Stimulated activated CD8-positive, alpha-beta memory T cell treated with anti-CD3 and anti-CD28 coated beads, Interleukin-12 subunit alpha, Interleukin-12 subunit beta, amount 100 ng/mL, for 4 hours (primary cell): ENCODE data around the gene TMEM61.
"Not testable (repeated sequence)": the region's sequence is repeated elsewhere in the genome, so short reads cannot be mapped to it uniquely, and the experiment has no call there.

Experiments used
- DNase-seq: peaks from one replicate; pipeline ENCODE4 v3.0.0-alpha.2; 2020; ENCODE audit warnings: low read depth

Gene TMEM61

DNA sequence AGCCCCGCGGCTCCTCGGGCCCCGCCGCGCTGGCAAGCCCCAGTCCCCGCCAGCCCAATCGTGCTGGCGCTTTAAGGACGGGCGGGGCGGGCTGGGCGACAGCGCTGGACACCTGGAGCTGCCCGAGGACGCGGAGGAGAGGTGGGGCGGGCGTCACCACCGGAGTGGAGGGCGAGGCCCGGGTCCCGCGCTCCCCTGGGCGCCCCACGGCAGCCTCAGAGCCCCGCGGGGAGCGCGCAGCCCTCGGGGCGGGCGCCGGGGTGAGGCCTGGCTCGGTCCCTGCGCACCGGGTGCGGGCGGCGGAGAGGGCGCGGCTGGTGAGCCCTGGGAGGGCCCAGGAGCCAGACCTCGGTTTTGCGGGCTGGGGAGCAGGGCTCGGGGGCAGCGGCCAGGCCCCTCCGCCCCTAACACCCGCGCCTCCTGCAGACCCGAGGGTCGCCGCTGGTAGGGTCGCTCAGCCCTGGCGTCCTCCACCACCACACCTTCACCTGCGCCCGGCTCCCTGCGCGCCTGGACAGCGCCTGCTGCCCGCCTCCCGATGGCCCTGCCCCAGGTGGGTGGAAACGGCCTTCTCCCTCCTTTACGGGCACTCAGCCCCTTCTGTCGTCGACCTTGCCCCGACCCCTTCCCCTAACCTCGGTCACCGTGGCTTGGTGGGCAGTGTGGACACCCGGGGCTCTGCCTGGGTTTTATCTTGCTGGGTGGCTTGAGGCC lies at the start of gene TMEM61:
Gene TMEM61 (plus strand): TSS at position 101 of the 714 bp plus-strand sequence. CDS start 438 bp downstream, at position 539.
- DNase-seq: no peak

DNA sequence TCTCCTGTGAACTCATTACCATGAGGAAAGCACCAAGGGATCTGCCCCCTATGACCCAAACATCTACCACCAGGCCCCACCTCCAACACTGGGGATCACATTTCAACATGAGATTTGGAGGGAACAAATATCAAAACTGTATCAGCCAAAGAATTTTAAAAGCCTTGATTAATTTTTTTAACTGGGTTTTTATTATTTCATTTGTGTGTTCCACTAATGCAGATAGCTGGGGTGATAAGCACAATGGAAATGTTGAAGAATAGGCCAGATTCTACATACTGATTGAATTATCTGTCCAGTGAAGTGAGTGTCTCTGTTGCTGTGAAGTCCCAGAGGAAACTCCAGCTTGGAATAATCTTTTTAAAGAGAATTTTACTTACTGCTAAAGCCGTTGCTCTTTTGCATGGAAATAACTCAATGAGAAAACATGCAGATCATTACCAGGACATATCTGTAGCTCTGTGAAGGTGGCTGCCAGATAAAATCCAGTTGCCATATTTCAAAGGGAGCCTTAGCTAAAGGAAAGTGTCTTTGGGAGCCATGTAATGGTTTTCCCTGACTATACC lies 49.1 kb upstream of the TMEM61 start:
- no peak for DNase-seq

DNA sequence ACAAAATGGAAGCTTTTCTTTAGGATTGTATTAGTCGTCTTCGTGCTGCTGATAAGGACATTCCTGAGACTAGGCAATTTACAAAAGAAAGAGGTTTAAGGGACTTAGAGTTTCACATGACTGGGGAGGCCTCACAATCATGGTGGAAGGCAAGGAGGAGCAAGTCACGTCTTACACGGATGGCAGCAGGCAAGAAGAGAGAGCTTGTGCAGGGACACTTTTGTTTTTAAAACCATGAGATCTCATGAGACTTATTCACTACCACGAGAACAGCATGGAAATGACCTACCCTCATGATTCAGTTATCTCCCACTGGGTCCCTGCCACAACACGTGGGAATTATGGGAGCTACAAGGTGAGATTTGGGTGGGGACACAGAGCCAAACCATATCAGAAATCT lies 46.3 kb upstream of the TMEM61 start:
- not testable (repeated sequence) for DNase-seq

DNA sequence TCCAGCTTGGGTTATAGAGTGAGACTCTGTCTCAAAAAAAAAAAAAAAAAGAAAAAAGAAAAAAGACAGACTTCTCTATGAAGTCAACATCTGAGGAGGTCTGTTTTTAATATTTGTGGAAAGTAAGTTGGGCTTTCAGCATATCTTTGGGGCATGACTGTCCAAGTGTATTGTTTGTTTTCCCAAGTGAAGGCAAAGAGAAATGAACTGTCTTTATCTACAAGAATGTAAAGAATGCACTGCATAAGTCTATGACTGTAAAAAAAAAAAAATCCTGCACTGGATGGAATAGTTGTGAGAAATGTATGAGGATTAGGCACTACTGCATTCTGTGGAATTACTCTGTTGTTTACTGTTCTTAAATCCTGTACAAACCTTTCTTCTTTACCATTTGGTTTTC lies 45.6 kb upstream of the TMEM61 start:
- DNase-seq: no peak

DNA sequence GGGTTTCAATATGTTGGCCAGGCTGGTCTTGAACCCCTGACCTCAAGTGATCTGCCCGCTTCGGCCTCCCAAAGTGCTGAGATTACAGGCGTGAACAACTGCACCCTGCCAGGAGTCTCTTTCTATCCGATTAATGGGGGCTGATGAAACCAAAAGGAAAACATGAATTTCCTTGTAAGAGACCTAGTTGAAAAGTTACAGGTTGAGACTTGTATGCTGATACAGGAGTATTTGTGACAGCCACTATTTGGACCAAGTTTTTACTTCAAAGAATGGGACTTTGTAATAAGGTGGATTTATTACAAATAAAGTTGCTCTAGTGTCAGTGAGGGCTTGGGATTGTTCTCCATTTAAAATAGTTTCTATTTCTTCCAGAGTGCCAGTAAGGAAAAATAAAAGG lies 43.6 kb upstream of the TMEM61 start:
- no peak for DNase-seq

DNA sequence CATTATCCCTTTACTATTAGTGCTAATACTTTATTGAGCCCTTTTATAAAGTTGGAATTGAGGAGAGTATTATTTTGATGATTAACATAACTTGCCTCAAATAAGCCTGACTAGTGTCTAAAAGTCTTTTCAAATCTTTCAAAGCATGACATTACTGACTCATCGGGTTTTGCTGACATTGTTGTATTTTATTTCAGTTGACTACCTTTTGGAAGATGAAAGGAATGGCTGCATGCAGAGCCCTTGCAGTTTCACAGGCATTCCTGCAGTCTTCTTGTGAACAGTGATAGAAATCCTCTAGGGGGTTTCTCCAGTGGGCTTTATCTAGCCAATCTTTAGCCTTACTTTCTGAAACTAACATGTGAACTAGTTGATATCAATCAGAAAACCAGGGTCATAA lies 43.0 kb upstream of the TMEM61 start:
- no peak for DNase-seq

DNA sequence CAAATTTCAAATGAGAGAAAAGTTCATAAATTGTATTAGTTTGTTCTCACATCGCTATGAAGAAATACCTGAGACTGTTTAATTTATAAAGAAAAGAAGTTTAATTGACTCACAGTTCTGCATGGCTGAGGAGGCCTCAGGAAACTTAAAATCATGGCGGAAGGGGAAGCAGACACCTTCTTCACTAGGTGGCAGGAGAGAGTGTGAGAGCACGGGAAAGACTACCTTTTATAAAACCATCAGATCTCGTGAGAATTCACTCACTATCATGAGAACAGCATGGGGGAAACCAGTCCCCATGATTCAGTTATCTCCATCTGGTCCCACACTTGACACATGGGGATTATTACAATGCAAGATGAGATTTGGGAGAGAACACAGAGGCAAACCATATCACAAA lies 41.5 kb upstream of the TMEM61 start:
- not testable (repeated sequence) for DNase-seq

DNA sequence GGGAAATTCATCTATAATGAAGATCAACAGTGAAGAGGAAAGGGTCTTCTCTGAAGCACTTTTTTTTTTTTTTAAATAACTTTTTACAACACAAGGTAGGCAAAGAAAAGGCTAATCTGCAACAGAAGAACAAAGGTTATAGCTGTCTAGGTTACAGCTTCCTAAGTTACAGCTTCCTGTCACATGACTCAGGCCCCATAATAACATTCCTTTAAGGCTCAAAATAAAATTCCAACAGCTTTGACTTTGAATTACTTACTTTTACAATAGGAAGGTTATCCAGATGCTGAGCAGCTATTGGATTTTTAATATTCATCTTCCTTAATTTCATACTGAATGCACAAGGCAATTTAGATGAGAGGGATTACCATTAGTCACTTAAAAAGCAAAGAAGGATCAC lies 40.4 kb upstream of the TMEM61 start:
- no peak for DNase-seq

DNA sequence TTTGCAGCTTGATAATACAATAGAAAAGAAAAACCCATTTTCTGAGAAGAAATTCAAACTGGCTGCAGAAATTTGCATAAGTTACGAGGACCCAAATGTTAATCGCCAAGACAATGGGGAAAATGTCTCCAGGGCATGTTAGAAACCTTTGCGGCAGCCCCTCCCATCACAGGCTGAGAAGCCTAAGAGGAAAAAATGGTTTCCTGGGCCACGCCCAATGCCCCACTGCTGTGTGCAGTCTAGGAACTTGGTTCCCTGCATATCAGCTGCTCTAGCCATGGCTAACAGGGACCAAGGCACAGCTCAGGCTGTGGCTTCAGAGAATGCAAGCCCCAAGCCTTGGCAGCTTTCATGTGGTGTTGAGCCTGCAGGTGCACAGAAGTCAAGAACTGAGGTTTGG lies 37.5 kb upstream of the TMEM61 start:
- no peak for DNase-seq

DNA sequence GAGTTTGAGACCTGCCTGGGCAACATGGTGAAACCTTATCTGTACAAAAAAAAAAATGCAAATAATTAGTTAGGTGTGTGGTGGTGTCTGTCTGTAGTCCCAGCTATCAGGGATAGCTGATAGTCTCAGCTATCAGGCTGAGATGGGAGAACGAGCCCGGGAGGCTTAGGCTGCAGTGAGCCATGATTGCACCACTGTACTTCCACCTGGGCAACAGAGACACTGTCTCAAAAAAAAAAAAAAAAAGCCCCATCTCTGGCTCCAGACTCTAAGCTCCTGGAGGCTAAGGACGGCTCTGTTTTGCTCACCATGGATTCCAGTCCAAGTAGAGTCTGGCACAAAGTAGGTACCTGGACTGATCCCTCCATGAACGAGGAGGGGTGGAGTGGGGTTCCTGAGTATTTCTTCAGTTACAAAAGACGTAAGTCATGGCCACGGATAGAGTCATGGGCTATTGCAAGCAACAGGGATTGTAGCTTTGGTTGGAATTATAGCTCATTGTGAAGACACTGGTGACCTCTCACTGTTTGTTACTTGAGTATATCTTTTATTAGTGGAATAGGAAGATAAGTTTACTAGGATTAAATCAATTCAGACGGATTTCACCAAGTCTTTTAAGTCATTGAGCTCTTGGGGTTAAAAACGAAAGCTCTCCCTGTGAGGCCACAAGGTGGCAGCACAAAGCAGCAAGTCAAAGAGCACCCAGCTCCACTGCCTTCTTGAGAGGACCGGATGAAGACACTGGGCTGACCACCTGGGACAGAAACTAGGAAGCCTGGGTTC lies 35.6 kb upstream of the TMEM61 start:
- peak; percentile 9 for DNase-seq

DNA sequence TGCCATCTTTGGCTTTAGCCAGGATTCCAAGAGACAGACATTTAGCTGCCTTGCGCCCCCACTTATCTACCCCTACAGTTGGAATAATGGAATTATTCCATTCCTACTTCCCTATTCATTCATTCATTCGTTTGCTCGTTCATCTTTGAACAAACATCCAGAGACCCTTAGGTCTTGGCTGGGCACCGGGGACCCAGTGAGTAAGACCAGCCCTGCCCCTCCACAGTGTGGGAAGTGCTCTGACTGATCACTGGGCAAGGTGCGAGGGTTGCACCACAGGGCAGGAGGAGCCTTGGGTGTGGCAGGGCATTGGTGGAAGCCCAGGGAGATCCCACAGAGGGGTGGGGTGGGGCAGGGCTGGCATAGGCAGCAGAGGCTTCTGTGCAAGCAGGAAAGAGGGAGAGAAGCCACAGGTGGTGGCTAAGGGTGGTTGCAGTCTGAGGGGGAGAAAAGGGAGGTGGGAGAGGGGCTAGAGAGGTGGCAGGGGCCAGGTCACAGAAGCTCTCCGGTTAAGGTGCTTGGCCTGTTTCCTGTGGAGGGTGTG lies 35.0 kb upstream of the TMEM61 start:
- DNase-seq: no peak

DNA sequence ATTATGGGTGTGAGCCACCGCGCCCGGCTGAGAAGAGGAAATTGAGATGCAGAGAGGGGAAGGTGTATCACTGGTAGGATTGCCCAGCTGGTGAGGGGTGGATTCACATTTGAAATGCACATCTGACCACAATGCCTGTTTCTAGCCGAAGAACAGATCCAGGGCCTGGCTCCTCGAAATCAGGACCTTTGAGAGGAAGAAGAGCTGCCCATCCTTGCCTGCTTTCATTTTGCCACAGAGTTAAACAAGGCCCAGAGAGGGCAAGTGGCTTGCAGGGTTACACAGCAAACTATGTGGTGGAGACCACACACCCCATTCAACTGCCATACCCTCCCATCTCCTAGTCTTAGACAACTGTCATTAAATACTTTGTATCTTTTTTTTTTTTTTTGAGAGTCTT lies 32.9 kb upstream of the TMEM61 start:
- no peak for DNase-seq

DNA sequence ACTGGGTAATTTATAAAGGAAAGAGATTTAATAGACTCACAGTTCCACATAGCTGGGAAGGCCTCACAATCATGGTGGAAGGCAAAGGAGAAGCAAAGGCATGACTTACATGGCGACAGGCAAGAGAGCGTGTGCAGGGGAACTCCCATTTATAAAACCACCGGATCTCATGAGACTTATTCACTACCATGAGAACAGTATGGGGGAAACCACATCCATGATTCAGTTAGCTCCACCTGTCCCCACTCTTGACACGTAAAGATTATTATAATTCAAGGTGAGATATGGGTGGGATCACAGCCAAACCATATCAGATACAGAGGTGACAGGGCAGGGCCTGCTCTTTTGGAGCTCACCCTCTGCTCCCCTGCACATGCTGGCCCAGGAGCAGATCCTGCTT lies 31.4 kb upstream of the TMEM61 start:
- no peak for DNase-seq

DNA sequence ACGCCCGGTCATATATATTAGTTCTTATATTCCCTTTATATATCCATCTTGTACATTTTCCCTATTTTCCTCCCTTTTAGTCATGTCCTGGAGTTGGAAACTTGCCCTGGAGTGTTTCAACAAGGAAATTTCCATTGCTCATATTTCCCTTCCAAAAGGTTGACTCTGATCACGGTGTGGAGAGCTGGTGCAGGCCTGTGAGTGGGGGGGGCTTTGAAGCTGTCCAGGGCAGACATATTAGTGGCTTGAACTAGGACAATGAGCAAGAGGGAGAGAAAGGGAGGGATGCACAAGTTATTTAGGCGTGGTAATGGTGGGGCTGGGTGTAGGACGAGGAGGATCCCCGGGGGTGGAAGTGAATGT lies 30.4 kb upstream of the TMEM61 start:
- DNase-seq: no peak

DNA sequence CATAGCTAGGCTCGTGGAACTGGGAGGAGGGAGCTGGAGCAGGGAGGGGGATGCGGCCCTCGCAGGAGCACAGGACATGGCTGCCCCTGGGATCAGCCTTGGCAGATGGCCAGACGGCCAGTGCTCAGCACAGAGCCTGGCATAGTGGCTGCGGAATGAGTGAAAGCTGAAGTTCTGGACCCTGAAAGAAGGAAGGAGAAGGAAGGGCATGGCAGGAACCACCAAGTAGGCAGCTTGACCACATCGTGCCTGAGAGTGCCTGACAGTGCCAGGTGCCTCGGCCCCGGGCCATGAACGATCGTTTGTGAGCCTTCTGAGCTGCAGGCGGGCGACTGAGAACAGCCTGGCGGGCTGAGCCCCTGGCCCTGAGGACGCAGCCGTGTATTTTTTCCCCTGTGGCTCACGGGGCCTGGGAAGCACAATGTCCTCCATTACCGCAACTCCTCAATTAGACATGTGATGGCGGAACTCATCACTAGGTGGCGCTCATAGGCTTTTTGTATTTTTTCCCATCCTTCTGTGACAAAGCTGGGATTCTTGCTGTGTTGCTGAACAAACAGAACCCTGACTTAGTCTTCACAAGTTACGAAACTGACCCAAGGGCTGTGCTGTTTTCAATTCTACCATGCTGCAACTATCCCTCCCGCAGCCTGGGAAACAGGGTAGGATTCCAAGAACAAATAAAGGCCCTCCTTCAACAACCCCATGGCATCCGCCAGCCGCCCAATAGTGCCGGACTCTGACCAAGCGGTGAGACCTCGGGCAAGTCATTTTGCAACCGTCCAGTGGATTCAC lies 29.9 kb upstream of the TMEM61 start:
- DNase-seq: peak; percentile 4

DNA sequence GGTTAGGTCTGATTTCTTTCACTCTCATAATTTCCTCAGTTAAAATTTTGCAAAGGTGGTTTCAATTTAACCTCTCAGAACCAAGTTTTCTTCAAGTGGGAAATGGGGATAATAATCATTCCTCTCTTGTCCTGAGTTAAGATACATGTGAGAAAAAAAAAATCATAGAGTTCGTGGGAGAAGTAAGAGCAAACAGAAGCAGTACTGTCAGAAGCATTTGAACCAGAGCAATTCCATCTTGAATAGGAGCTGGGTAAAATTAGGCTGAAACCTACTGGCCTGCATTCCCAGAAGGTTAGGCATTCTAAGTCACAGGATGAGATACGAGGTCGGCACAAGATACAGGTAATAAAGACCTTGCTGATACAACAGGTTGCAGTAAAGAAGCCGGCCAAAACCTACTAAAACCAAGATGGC lies 28.6 kb upstream of the TMEM61 start:
- DNase-seq: no peak

DNA sequence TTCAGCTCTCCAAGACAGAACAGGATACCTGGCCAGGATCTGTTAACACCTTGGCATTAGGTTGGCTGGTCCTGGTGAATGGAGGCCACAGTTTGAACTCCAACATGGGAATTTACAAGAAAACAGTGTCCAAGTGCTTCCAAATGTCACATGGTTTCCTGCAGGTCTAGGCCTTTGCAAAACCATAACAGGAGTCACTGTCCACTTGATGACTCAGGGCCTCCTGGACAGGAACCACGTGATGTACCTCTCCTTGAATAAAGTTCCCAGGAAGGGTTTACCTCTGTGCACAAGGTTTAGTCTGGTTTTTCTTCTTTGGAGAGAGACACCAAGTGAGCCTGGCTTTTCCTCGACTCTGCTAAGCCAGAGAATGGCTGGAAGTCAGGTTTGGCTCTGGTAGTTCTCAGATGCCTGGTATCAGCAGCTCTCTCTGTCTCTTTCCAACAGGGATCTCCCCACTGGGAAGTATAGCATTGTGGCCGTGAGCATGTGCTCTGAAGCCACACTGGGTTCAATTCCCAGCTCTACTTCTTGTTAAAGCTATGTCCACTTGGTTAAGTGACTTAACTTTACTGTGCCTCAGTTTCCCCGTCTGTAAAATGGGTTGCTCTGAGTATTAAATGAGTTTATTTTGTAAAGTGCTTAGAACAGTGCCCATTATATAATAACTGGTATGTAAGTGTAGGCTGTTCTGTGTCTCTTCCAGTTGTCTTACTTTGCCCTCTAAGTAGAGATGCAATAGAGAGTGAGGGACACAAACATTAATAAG lies 27.3 kb upstream of the TMEM61 start:
- DNase-seq: no peak

DNA sequence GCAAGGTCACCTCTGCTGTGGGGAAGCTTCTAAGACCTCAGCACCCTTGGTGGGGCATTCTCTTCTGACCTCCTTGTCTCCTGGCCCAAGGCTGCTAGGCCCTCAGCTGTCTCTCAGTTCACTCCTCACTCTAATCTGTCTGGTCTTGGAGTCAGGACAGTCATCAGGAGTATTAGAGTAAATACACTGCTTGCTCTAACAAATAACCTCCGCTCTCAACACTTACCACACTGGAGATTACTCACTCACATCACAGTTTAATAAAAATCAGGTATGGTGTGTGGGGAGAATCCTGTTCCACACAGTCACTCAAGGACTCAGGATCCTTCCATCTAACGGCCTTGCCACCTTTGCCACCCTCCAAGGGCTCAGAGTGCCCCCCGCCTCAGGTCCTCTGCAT lies 26.6 kb upstream of the TMEM61 start:
- DNase-seq: no peak

DNA sequence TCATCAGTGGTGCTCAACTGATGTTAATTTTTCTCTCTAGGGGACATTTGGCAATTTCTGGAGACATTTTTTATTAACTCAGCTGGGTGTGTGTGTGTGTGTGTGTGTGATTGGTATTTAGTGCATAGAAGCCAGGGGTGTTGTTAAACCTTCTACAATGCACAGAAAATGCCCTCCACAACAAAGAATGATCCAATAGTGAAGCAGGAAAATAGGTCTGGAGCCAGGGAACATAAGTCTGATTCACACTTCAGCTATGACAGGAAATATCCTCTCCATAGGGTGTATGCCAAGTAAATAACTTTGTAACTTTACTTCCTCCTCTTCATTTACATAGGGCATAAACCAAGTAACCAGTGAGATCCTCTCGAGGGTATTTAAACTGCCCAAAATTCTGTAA lies 25.1 kb upstream of the TMEM61 start:
- DNase-seq: no peak

DNA sequence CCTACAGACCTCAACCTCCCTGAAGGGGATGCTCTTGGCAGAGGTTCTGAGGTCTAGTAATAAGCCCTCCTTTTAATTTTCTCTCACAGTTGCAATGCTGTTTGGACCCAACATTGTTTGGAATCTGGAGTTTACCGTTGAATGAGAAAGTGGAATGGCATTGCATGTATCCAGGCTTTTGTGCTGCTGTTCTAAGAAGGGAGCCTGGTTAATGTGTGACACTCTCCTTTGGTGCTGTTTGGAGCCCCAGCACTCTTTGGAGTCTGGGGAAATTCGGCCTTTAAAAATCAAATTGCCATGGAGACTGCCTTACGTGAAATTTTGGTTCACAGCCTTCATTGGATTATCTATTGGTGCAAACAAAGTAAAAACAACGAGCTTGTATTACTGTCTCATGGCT lies 23.7 kb upstream of the TMEM61 start:
- no peak for DNase-seq

DNA sequence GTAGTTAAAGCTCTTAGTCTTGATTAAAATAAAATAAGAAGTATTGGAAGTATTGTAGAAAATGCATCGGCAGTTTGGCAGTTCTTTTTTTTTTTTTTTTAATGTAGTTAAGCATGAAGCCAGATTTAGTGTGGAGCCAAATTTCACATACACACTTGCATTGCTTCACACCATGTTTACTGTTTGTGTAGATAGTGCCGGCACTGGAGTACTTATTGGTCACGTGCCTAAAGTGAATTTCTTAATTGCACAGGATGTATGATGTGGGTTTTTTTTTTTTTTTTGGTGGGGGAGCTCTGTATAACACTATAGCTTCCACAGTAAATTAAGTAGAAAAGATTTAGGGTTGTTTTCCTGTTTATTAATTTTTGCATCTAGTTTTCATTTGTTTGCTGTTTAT lies 21.2 kb upstream of the TMEM61 start:
- DNase-seq: no peak
